ENCODE results near the gene SDR42E2. TPM values are rescaled to one million over a fixed set of nuclear protein-coding genes. Genes with fewer than 3 reads are reported as not detected.
A peak's percentile ranks its signal among the peaks of the same experiment; 100 is the strongest.

Gene SDR42E2
- total RNA-seq, 1 donor from 2014 or later = not detected

- DNase-seq (ENCODE audit: extremely low spot score, unreplicated experiment) = no peak
- H3K36me3 Mint-ChIP-seq (ENCODE audit: unreplicated experiment) = no peaks in the 10 kb centered on the region
- no peaks in the 10 kb centered on the region for H3K9me3 Mint-ChIP-seq (ENCODE audit: unreplicated experiment)
- no peak overlapping the region for H3K27ac Mint-ChIP-seq (ENCODE audit: unreplicated experiment)
- peaks cover 3% of the 10 kb centered on the region for H3K27me3 Mint-ChIP-seq (ENCODE audit: unreplicated experiment)
- TF ChIP-seq CTCF (IDR thresholded peaks at IDR 0.05) = no peak
- peaks cover 24% of the 10 kb centered on the region for H3K4me1 Mint-ChIP-seq (ENCODE audit: unreplicated experiment)
- H3K4me3 Mint-ChIP-seq (ENCODE audit: unreplicated experiment) = no peak overlapping the region
These were observed 25.9 kb downstream of the SDR42E2 start for GRCh38 chr16:22188267-22188594.

GRCh38 chr16:22188595-22189442, 26.5 kb downstream of the SDR42E2 start:
- no peak overlapping the region for H3K27ac Mint-ChIP-seq (ENCODE audit: unreplicated experiment)

GRCh38 chr16:22189473-22190080, 27.3 kb downstream of the SDR42E2 start:
- no peak for TF ChIP-seq CTCF (IDR thresholded peaks at IDR 0.05)
- peaks cover 3% of the 10 kb centered on the region for H3K27me3 Mint-ChIP-seq (ENCODE audit: unreplicated experiment)
- DNase-seq (ENCODE audit: extremely low spot score, unreplicated experiment) = no peak
- no peaks in the 10 kb centered on the region for H3K9me3 Mint-ChIP-seq (ENCODE audit: unreplicated experiment)
- peaks cover 24% of the 10 kb centered on the region for H3K4me1 Mint-ChIP-seq (ENCODE audit: unreplicated experiment)
- peak overlapping the region; percentile 91 for H3K4me3 Mint-ChIP-seq (ENCODE audit: unreplicated experiment)
- H3K27ac Mint-ChIP-seq (ENCODE audit: unreplicated experiment) = peak overlapping the region; percentile 27
- H3K36me3 Mint-ChIP-seq (ENCODE audit: unreplicated experiment) = no peaks in the 10 kb centered on the region

More at GRCh38 chr16:22188595-22189442, 26.5 kb downstream of the SDR42E2 start:
- Mint-ChIP-seq H3K9me3 (ENCODE audit: unreplicated experiment) (no peaks in the 10 kb centered on the region), H3K4me1 (ENCODE audit: unreplicated experiment) (peaks cover 24% of the 10 kb centered on the region), H3K4me3 (ENCODE audit: unreplicated experiment) (peak overlapping the region; percentile 50), H3K36me3 (ENCODE audit: unreplicated experiment) (no peaks in the 10 kb centered on the region), H3K27me3 (ENCODE audit: unreplicated experiment) (peaks cover 3% of the 10 kb centered on the region)
- no peak for DNase-seq (ENCODE audit: extremely low spot score, unreplicated experiment)
- peak; percentile 89 for TF ChIP-seq CTCF (IDR thresholded peaks at IDR 0.05)

- TF ChIP-seq CTCF (IDR thresholded peaks at IDR 0.05) = no peak
- Mint-ChIP-seq H3K36me3 (ENCODE audit: unreplicated experiment) (no peaks in the 10 kb centered on the region), H3K27me3 (ENCODE audit: unreplicated experiment) (peaks cover under 1% of the 10 kb centered on the region), H3K27ac (ENCODE audit: unreplicated experiment) (peak overlapping the region; percentile 100), H3K4me1 (ENCODE audit: unreplicated experiment) (peaks cover 24% of the 10 kb centered on the region), H3K9me3 (ENCODE audit: unreplicated experiment) (no peaks in the 10 kb centered on the region), H3K4me3 (ENCODE audit: unreplicated experiment) (peak overlapping the region; percentile 91)
- peak; percentile 85 for DNase-seq (ENCODE audit: extremely low spot score, unreplicated experiment)
These were observed 27.9 kb downstream of the SDR42E2 start for GRCh38 chr16:22190081-22190775.

All from osteocyte (in vitro differentiated cells).